H1 (cell line): Measurements from ENCODE around the gene MREG. TPM values are rescaled to one million over a fixed set of nuclear protein-coding genes. Genes with fewer than 3 reads are reported as not detected.

Source experiments
- CTCF ChIA-PET: fragments of 300-600 bp; sonication (Branson Sonifier 250); formaldehyde crosslinking; loops from one replicate; lab custom pipeline; 2021; ENCODE audit not compliant: partially characterized antibody; lab: Charles Lee
- POLR2A ChIA-PET: fragments of 300-600 bp; sonication (Branson Sonifier 250); formaldehyde crosslinking; loops from one replicate; lab custom pipeline; 2021; ENCODE audit warnings: inconsistent platforms; ENCODE audit not compliant: partially characterized antibody; lab: Charles Lee
- DNase-seq, 2 experiments: peaks; one replicate each; pipeline versions ENCODE4 v3.0.0 to v3.0.0-alpha.2; 2010 to 2022; ENCODE audit warnings: low spot score in 2 of 2, low read depth in 1 of 2, mixed read lengths in 1 of 2
- FAIRE-seq: peaks from 2 replicates; lab custom pipeline; 2011; peaks lifted over from hg19 to GRCh38; lab: Jason Lieb, UNC
- H2AFZ ChIP-seq: 2 replicates; pipeline ENCODE4 v1.8.1; 2012; ENCODE audit warnings: low read length, inconsistent platforms
- H2AK5ac ChIP-seq: 2 replicates; pipeline ENCODE4 v1.6.1; 2013; ENCODE audit warnings: low read depth, low read length
- H2BK120ac ChIP-seq: replicated peaks from 2 replicates; pipeline ENCODE3; 2013; ENCODE audit warnings: low read depth, low read length, inconsistent platforms
- H2BK12ac ChIP-seq: 2 replicates; pipeline ENCODE4 v1.6.1; 2013; ENCODE audit warnings: low read depth, low read length
- H2BK15ac ChIP-seq: 2 replicates; pipeline ENCODE4 v1.6.1; 2013; ENCODE audit warnings: low read length
- H2BK20ac ChIP-seq: 2 replicates; pipeline ENCODE4 v1.6.1; 2013; ENCODE audit warnings: low read length
- H2BK5ac ChIP-seq: 2 replicates; pipeline ENCODE4 v1.6.1; 2013; ENCODE audit warnings: low read depth, low read length
- H3K14ac ChIP-seq: 2 replicates; pipeline ENCODE4 v1.6.1; 2013; ENCODE audit warnings: inconsistent platforms; ENCODE audit not compliant: insufficient read length
- H3K18ac ChIP-seq: 2 replicates; pipeline ENCODE4 v1.6.1; 2013; ENCODE audit warnings: low read length; ENCODE audit errors: extremely low read depth
- H3K23ac ChIP-seq: 2 replicates; pipeline ENCODE4 v1.6.1; 2013; ENCODE audit warnings: inconsistent platforms; ENCODE audit not compliant: insufficient read length
- H3K23me2 ChIP-seq: 2 replicates; pipeline ENCODE4 v1.6.1; 2013; ENCODE audit warnings: low read depth, low read length
- H3K27ac ChIP-seq: 2 replicates; pipeline ENCODE4 v1.6.1; 2011; ENCODE audit warnings: low read depth, low read length, inconsistent platforms
- H3K27me3 ChIP-seq, 4 experiments: replicated peaks in 1 of 4; 1 replicate in 1 of 4; 2 replicates in 3 of 4; pipeline versions ENCODE4 v1.6.1 to v1.8.1; 2011 to 2013; ENCODE audit warnings: low read length in 3 of 4, mild to moderate bottlenecking in 3 of 4, inconsistent platforms in 2 of 4, mixed read lengths in 2 of 4, moderate library complexity in 1 of 4; ENCODE audit not compliant: control insufficient read depth in 3 of 4, insufficient read depth in 3 of 4; ENCODE audit errors: extremely low read depth in 1 of 4
- H3K36me3 ChIP-seq, 4 experiments: 2 replicates each; pipeline versions ENCODE4 v1.6.1 to v1.8.1; 2011 to 2013; ENCODE audit warnings: mild to moderate bottlenecking in 4 of 4, low read length in 3 of 4, moderate library complexity in 2 of 4, control low read depth in 1 of 4, inconsistent platforms in 1 of 4; ENCODE audit not compliant: insufficient read depth in 4 of 4, control insufficient read depth in 2 of 4
- H3K4ac ChIP-seq: replicated peaks from 2 replicates; pipeline ENCODE3; 2013; ENCODE audit warnings: low read length, low read depth, mixed read lengths, inconsistent platforms; ENCODE audit not compliant: insufficient read length
- H3K4me1 ChIP-seq, 4 experiments: replicated peaks in 1 of 4; 1 replicate in 1 of 4; 2 replicates in 3 of 4; pipeline versions ENCODE4 v1.6.1 to v1.8.1; 2011 to 2013; ENCODE audit warnings: low read length in 3 of 4, inconsistent platforms in 2 of 4, mixed read lengths in 1 of 4; ENCODE audit not compliant: insufficient read depth in 4 of 4, control insufficient read depth in 3 of 4
- H3K4me2 ChIP-seq, 2 experiments: 2 replicates each; pipeline versions ENCODE4 v1.6.1 to v1.8.1; 2011 to 2013; ENCODE audit warnings: low read depth in 2 of 2, low read length in 2 of 2, control low read depth in 1 of 2, inconsistent platforms in 1 of 2, mild to moderate bottlenecking in 1 of 2; ENCODE audit not compliant: insufficient read depth in 1 of 2
- H3K4me3 ChIP-seq, 4 experiments: fragments of 200-600, 300-600 bp in 1 of 4; sonication (generic), shearing (Covaris generic), sonication (Bioruptor Twin) in 1 of 4; 2 replicates each; pipeline versions ENCODE4 v1.5.1 to v1.8.1; 2011 to 2016; ENCODE audit warnings: low read length in 4 of 4, low read depth in 3 of 4, control low read depth in 2 of 4, inconsistent platforms in 2 of 4, mild to moderate bottlenecking in 2 of 4, mixed read lengths in 1 of 4, moderate library complexity in 1 of 4; ENCODE audit not compliant: insufficient read depth in 2 of 4; ENCODE audit errors: extremely low read depth in 1 of 4
- H3K56ac ChIP-seq: replicated peaks from 2 replicates; pipeline ENCODE3; 2013; ENCODE audit warnings: low read depth, mild to moderate bottlenecking, mixed read lengths, low read length, inconsistent platforms; ENCODE audit not compliant: insufficient read length
- H3K79me1 ChIP-seq: 2 replicates; pipeline ENCODE4 v1.6.1; 2013; ENCODE audit warnings: low read depth, low read length, control low read depth
- H3K79me2 ChIP-seq, 2 experiments: 2 replicates each; pipeline versions ENCODE4 v1.6.1 to v1.8.1; 2012 to 2013; ENCODE audit warnings: low read length in 2 of 2, mild to moderate bottlenecking in 2 of 2, inconsistent platforms in 1 of 2; ENCODE audit not compliant: insufficient read depth in 2 of 2, control insufficient read depth in 1 of 2
- H3K9ac ChIP-seq, 4 experiments: replicated peaks in 1 of 4; 1 replicate in 1 of 4; 2 replicates in 3 of 4; pipeline versions ENCODE4 v1.6.1 to v1.8.1; 2011 to 2013; ENCODE audit warnings: low read depth in 3 of 4, low read length in 3 of 4, control low read depth in 2 of 4, mild to moderate bottlenecking in 2 of 4, moderate library complexity in 2 of 4, inconsistent platforms in 1 of 4; ENCODE audit errors: extremely low read depth in 1 of 4
- H3K9me3 ChIP-seq, 2 experiments: 2 replicates each; pipeline versions ENCODE4 v1.6.1 to v1.8.1; 2012 to 2013; ENCODE audit warnings: mild to moderate bottlenecking in 2 of 2, moderate library complexity in 2 of 2, control low read depth in 1 of 2, inconsistent platforms in 1 of 2, low read depth in 1 of 2, low read length in 1 of 2, mixed read lengths in 1 of 2; ENCODE audit not compliant: insufficient read depth in 2 of 2
- H4K20me1 ChIP-seq, 2 experiments: replicated peaks in 1 of 2; 2 replicates each; pipeline versions ENCODE3 to v1.8.1; 2011 to 2013; ENCODE audit warnings: inconsistent platforms in 2 of 2, low read length in 2 of 2, mild to moderate bottlenecking in 1 of 2; ENCODE audit not compliant: insufficient read depth in 2 of 2, control insufficient read depth in 1 of 2
- H4K5ac ChIP-seq: 2 replicates; pipeline ENCODE4 v1.6.1; 2013; ENCODE audit warnings: low read length, low read depth, mixed read lengths, inconsistent platforms; ENCODE audit not compliant: insufficient read length
- H4K8ac ChIP-seq: 2 replicates; pipeline ENCODE4 v1.8.0; 2013; ENCODE audit warnings: mild to moderate bottlenecking, moderate library complexity, low read length, inconsistent platforms; ENCODE audit not compliant: insufficient read depth; ENCODE audit errors: extremely low read depth
- H4K91ac ChIP-seq: replicated peaks from 2 replicates; pipeline ENCODE3; 2013; ENCODE audit warnings: low read length, mixed read lengths, inconsistent platforms; ENCODE audit not compliant: insufficient read length
- ASH2L ChIP-seq: fragments of 200-600, 300-600 bp; sonication (generic); IDR thresholded peaks from one replicate; pipeline ENCODE4 v1.7.1; 2017; ENCODE audit warnings: low read length
- CHD1 ChIP-seq: IDR thresholded peaks from 2 replicates; pipeline ENCODE4 v1.6.1; 2012; ENCODE audit warnings: low read depth, low read length, improper control_type of control experiment
- CTBP2 ChIP-seq: IDR thresholded peaks from 2 replicates; pipeline ENCODE4 v1.7.0; 2011; ENCODE audit warnings: borderline replicate concordance, mild to moderate bottlenecking, moderate library complexity, mixed read lengths, low read length; ENCODE audit not compliant: insufficient read depth, insufficient read length
- MAFK ChIP-seq: IDR thresholded peaks from 2 replicates; pipeline ENCODE4 v1.6.1; 2012; ENCODE audit warnings: low read depth, mild to moderate bottlenecking, improper control_type of control experiment, low read length
- POU5F1 ChIP-seq: IDR thresholded peaks from 2 replicates; pipeline ENCODE4 v1.6.1; 2011; ENCODE audit warnings: low read depth, mild to moderate bottlenecking, low read length, moderate library complexity
- RBBP5 ChIP-seq: IDR thresholded peaks from 2 replicates; pipeline ENCODE4 v1.7.1; 2012; ENCODE audit warnings: low read depth, mild to moderate bottlenecking, inconsistent platforms, low read length, moderate library complexity, borderline replicate concordance
- SP1 ChIP-seq: IDR thresholded peaks from 2 replicates; pipeline ENCODE4 v1.6.1; 2011; ENCODE audit warnings: low read depth, low read length
- TBP ChIP-seq: IDR thresholded peaks from 2 replicates; pipeline ENCODE4 v1.6.1; 2011; ENCODE audit warnings: low read depth, low read length, improper control_type of control experiment
- USF2 ChIP-seq: IDR thresholded peaks from 2 replicates; pipeline ENCODE4 v1.6.1; 2011; ENCODE audit warnings: low read length, improper control_type of control experiment
- WGBS, 2 experiments: shearing (Covaris generic) in 1 of 2; methylation state at CpG; one replicate each; pipeline versions ENCODE4 v1.1.6 to v1.1.7; 2013 to 2015; ENCODE audit warnings: low lambda C conversion rate in 2 of 2, mixed read lengths in 2 of 2, inconsistent platforms in 1 of 2, low coverage in 1 of 2, missing lambda C conversion rate in 1 of 2; ENCODE audit not compliant: insufficient replicate concordance in 2 of 2, insufficient coverage in 1 of 2, insufficient read length in 1 of 2; ENCODE audit errors: extremely low coverage in 1 of 2, missing lambda C conversion rate in 1 of 2; 5-methylcytosine and 5-hydroxymethylcytosine counted together
- polyA plus RNA-seq, 7 experiments: library from polyadenylated mRNA; depleted of rRNA in 3 of 7; stranded (reverse) in 5 of 7; unstranded in 2 of 7; fragments of >200 nt in 5 of 7; fragments of 200-250 nt in 2 of 7; gene quantifications; 1 replicate in 5 of 7; 2 replicates in 1 of 7; 4 replicates in 1 of 7; pipeline versions ENCODE4 v1.2.1 to v1.2.3, GENCODE V29; 2011 to 2013; ENCODE audit warnings: missing spikeins in 2 of 7, mixed read lengths in 2 of 7
- total RNA-seq: library from RNA; stranded (reverse); fragmentation: NEBNext Ultra II Directional; extraction: Animal tissue kit (Norgen Biotek cat#: 25700); gene quantifications from 2 replicates; pipeline ENCODE4 v1.2.1, GENCODE V29; 2021

MREG gene
- total and polyA plus RNA-seq, 2 of the 8 experiments (the other 6 are each of a cell fraction or from before 2014, with no cell fraction given): 7.5 to 31.9 TPM

DNA sequence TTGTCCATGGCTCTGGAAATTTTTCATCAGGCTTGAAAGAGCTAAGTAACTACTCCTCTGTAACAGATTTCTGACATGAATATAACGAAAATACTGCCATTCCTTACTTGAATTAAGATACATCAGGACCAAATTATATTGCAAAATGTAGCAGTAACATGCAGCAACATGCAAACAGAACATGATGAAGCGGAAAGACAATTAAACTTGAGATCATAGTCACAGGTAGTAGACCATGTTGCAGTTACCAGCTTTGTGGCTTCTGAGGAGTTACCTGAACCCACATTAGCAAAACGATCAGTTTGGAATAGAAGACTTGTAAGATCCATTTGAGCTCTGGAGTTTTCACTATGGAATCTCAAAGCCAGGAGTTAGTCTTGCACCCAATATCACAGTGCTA is 76.2 kb downstream of the MREG start:
- DNase-seq (no peak), FAIRE-seq (peak; percentile 32)
- POLR2A ChIA-PET: no interaction called here
- no peak overlapping the region for H3K56ac ChIP-seq
- CTCF ChIA-PET: interaction anchor here (0.5 to 0.9 kb wide), 3 partner anchors 17 to 82 kb away, joined by 3 read pairs; no protein-coding TSS in a partner anchor
- H2AFZ ChIP-seq: no peak overlapping the region
- no peak overlapping the region for H3K4me3 ChIP-seq
- no peak overlapping the region for H3K18ac ChIP-seq
- WGBS, 2 experiments: 83% methylated on average over 3 of the region's 3 CpGs; no CpG with 5 or more reads in 1 of the 2 experiments
- no peaks in the 10 kb centered on the region for H3K79me2 ChIP-seq
- H3K4me2 ChIP-seq: no peak overlapping the region
- no peak overlapping the region for H2BK20ac ChIP-seq
- H2BK12ac ChIP-seq: no peak overlapping the region
- no peaks in the 10 kb centered on the region for H4K20me1 ChIP-seq
- H3K23me2 ChIP-seq: no peaks in the 10 kb centered on the region; the same call in 1 of the 2 replicates
- H3K4ac ChIP-seq: no peak overlapping the region
- no peak overlapping the region for H2BK5ac ChIP-seq
- no peak overlapping the region for H2BK15ac ChIP-seq
- H3K23ac ChIP-seq: no peak overlapping the region
- no peak overlapping the region for H2BK120ac ChIP-seq
- no peak overlapping the region for H3K9ac ChIP-seq
- no peaks in the 10 kb centered on the region for H3K79me1 ChIP-seq
- H3K9me3 ChIP-seq: no peaks in the 10 kb centered on the region
- H3K27ac ChIP-seq: no peak overlapping the region
- H4K5ac ChIP-seq: no peak overlapping the region
- H3K36me3 ChIP-seq: peaks cover 0 to 7% (median 4%) of the 10 kb centered on the region in 4 experiments; a peak in 4 of 8 replicates
- TF ChIP-seq CTBP2 (no peak), POU5F1 (no peak), USF2 (no peak), MAFK (no peak), CHD1 (no peak), ASH2L (no peak), SP1 (no peak), RBBP5 (no peak), TBP (no peak)
- H3K14ac ChIP-seq: no peak overlapping the region
- H3K4me1 ChIP-seq: peaks cover 0 to 7% (median 0%) of the 10 kb centered on the region in 4 experiments; a peak in 1 of 7 replicates
- no peak overlapping the region for H4K8ac ChIP-seq
- H2AK5ac ChIP-seq: no peak overlapping the region
- no peak overlapping the region for H4K91ac ChIP-seq
- H3K27me3 ChIP-seq: no peaks in the 10 kb centered on the region
